SJSA1 (cell line): Measurements from ENCODE around the gene TEKT1. TPM values are rescaled to one million over a fixed set of nuclear protein-coding genes. Genes with fewer than 3 reads are reported as not detected.

Experiments used
- total RNA-seq: library from RNA; depleted of rRNA; stranded (reverse); fragments of >200 nt; shearing (Covaris generic); gene quantifications from 2 replicates; pipeline ENCODE4 v1.2.3, GENCODE V29; 2014; rRNA removed

The TEKT1 gene
- total RNA-seq, 1 experiment from 2014 or later: 0.03 TPM

Other genes starting within 250 kb of the TEKT1 start
- gene KIAA0753, start 191.0 kb downstream of the TEKT1 start, total RNA-seq: 10.0 and 14.7 TPM in 2 replicates
- 226 and 331 TPM in 2 replicates for gene TXNDC17, start 190.7 kb downstream of the TEKT1 start, total RNA-seq
- gene MED31, start 180.1 kb downstream of the TEKT1 start, total RNA-seq: 12.8 and 47.9 TPM in 2 replicates
- gene C17orf100, start 180.0 kb downstream of the TEKT1 start, total RNA-seq: 0.84 and 0.88 TPM in 2 replicates
- gene SLC13A5, start 118.4 kb downstream of the TEKT1 start, total RNA-seq: not detected in 2 replicates
- gene XAF1, start 75.7 kb downstream of the TEKT1 start, total RNA-seq: 13.4 and 19.9 TPM in 2 replicates
- gene FBXO39, start 55.5 kb downstream of the TEKT1 start, total RNA-seq: 0.87 TPM in 1 of 2 replicates, not detected in the other
- not detected in 2 replicates for gene ALOX12, start 164.3 kb upstream of the TEKT1 start, total RNA-seq
- 104 and 146 TPM in 2 replicates for gene RNASEK, start 180.9 kb upstream of the TEKT1 start, total RNA-seq
- gene BCL6B, start 191.3 kb upstream of the TEKT1 start, total RNA-seq: not detected in 2 replicates
- gene SLC16A13, start 204.3 kb upstream of the TEKT1 start, total RNA-seq: not detected in 2 replicates
- not detected in 2 replicates for gene SLC16A11, start 212.4 kb upstream of the TEKT1 start, total RNA-seq
- not detected in 2 replicates for gene CLEC10A, start 248.5 kb upstream of the TEKT1 start, total RNA-seq